Coronary artery (tissue), 2 donors: Measurements from ENCODE around the gene IL16.

Source experiments
- DNase-seq: peaks from one replicate; pipeline ENCODE4 v3.0.0-alpha.2; 2017; ENCODE audit warnings: low spot score
- H3K27ac ChIP-seq, 2 donors: fragments of 200-600 bp; sonication (generic); one replicate each; pipeline ENCODE4 v1.5.1; 2016 to 2019
- H3K4me3 ChIP-seq: fragments of 200-600 bp; sonication (generic); 2 replicates; pipeline ENCODE4 v1.5.1; 2016; ENCODE audit warnings: mild to moderate bottlenecking, moderate library complexity
- CTCF ChIP-seq: fragments of 200-600 bp; sonication (generic); IDR thresholded peaks from one replicate; pipeline ENCODE4 v1.5.1; 2019; ENCODE audit warnings: antibody characterized with exemption

The IL16 gene

GRCh38 chr15:81301385-81301784 lies 104.7 kb downstream of the IL16 start:
- TF ChIP-seq CTCF, result no peak
- no peak overlapping the region for H3K4me3 ChIP-seq
- DNase-seq, result no peak
- H3K27ac ChIP-seq, result peak overlapping the region in 1 of 2 donors; percentile 55

- Histone ChIP-seq H3K4me3 (no peak overlapping the region), H3K27ac (peak overlapping the region in 1 of 2 donors; percentile 55)
- TF ChIP-seq CTCF, result no peak
- no peak for DNase-seq
Measured at GRCh38 chr15:81301815-81302399, 105.2 kb downstream of the IL16 start.

GRCh38 chr15:81302701-81303109 lies 106.0 kb downstream of the IL16 start:
- H3K4me3 ChIP-seq, result no peak overlapping the region
- peak overlapping the region in 1 of 2 donors; percentile 55 for H3K27ac ChIP-seq
- no peak for TF ChIP-seq CTCF
- DNase-seq, result no peak

GRCh38 chr15:81303244-81304225 lies 106.9 kb downstream of the IL16 start:
- Histone ChIP-seq H3K27ac (peak overlapping the region; percentile 27 to 66), H3K4me3 (no peak overlapping the region)
- DNase-seq, result no peak
- TF ChIP-seq CTCF, result no peak

GRCh38 chr15:81304226-81304625 lies 107.5 kb downstream of the IL16 start:
- Histone ChIP-seq H3K4me3 (no peak overlapping the region), H3K27ac (peak overlapping the region; percentile 27 to 66)
- no peak for TF ChIP-seq CTCF
- DNase-seq, result no peak

GRCh38 chr15:81308260-81308659 lies 111.6 kb downstream of the IL16 start:
- TF ChIP-seq CTCF, result no peak
- DNase-seq, result no peak

More at GRCh38 chr15:81308260-81308659, 111.6 kb downstream of the IL16 start:
- Histone ChIP-seq H3K4me3 (no peak overlapping the region), H3K27ac (peak overlapping the region in 1 of 2 donors; percentile 43)
